22Rv1 (cell line): Measurements from ENCODE around the gene IMPDH1.

ENCODE experiments used
- CTCF ChIP-seq: fragments of 450-650 bp; IDR thresholded peaks from 2 replicates; pipeline ENCODE4 v1.5.1; 2017; ENCODE audit warnings: mild to moderate bottlenecking
- ZFX ChIP-seq: fragments of 450-650 bp; IDR thresholded peaks from 2 replicates; pipeline ENCODE4 v1.6.1; 2017; ENCODE audit warnings: antibody characterized with exemption, borderline replicate concordance

- TF ChIP-seq CTCF: no peak
- no peak for TF ChIP-seq ZFX
Measured at GRCh38 chr7:128366300-128366699, 43.5 kb downstream of the IMPDH1 start.
